ENCODE data around the gene RGS17. TPM values are rescaled to one million over a fixed set of nuclear protein-coding genes. Genes with fewer than 3 reads are reported as not detected.
"Not testable (repeated sequence)": the region's sequence is repeated elsewhere in the genome, so short reads cannot be mapped to it uniquely, and the experiment has no call there.

RGS17 gene
- polyA plus RNA-seq, 6 donors from 2014 or later = not detected

GRCh38 chr6:153001767-153002612, 129.1 kb downstream of the RGS17 start:
- Mint-ChIP-seq H3K9me3 (no peaks in the 10 kb centered on the region), H3K4me3 (peak overlapping the region; percentile 95 to 99 (median 97)), H3K4me1 (peaks cover 33 to 52% (median 48%) of the 10 kb centered on the region in 3 donors), H3K27ac (peak overlapping the region; percentile 55 to 99 (median 96)), H3K36me3 (no peaks in the 10 kb centered on the region), H3K27me3 (no peaks in the 10 kb centered on the region)
- ATAC-seq (ENCODE audit: low read depth in 2 of 2) (peak; percentile 1), DNase-seq (no peak)

GRCh38 chr6:153000790-153001189, 130.3 kb downstream of the RGS17 start:
- Mint-ChIP-seq H3K27ac (peak overlapping the region in 3 of 6 donors; percentile 55 to 96 (median 62)), H3K4me3 (peak overlapping the region in 6 of 8 donors; percentile 5 to 99 (median 97)), H3K4me1 (peaks cover 37 to 56% (median 51%) of the 10 kb centered on the region in 3 donors)
- not testable (repeated sequence) for ATAC-seq (ENCODE audit: low read depth in 2 of 2); H3K27me3 Mint-ChIP-seq; H3K36me3 Mint-ChIP-seq; DNase-seq; H3K9me3 Mint-ChIP-seq

DNA sequence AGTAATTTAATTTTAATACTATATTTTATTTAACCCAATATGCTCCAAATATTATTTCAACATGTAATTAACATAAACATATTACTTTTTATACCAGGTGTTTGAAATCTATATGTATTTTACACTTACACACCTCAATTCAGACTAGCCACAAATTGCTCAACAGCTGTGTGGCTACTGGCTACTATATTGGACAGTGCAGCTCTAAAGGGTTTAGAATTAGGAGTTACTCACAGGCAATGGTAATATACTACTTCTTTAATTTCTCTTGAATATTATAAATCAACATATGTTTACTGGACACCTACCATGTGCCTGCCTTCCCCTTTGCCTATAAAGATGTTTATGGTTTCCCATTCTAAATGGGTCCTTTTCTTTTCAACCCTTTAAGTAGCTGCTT, 130.8 kb downstream of the RGS17 start:
- Mint-ChIP-seq H3K4me3 (peak overlapping the region in 7 of 8 donors; percentile 5 to 79 (median 51)), H3K4me1 (peaks cover 37 to 56% (median 49%) of the 10 kb centered on the region in 3 donors), H3K27ac (peak overlapping the region in 2 of 6 donors; percentile 55 to 96), H3K9me3 (no peaks in the 10 kb centered on the region), H3K36me3 (no peaks in the 10 kb centered on the region), H3K27me3 (no peaks in the 10 kb centered on the region)
- DNase-seq (no peak), ATAC-seq (ENCODE audit: low read depth in 2 of 2) (no peak)

- ATAC-seq (ENCODE audit: low read depth in 2 of 2); H3K27me3 Mint-ChIP-seq; H3K36me3 Mint-ChIP-seq; DNase-seq; H3K9me3 Mint-ChIP-seq: not testable (repeated sequence)
- H3K27ac Mint-ChIP-seq = peak overlapping the region in 1 of 6 donors; percentile 25
- H3K4me1 Mint-ChIP-seq = peaks cover 37 to 56% (median 49%) of the 10 kb centered on the region in 3 donors
- H3K4me3 Mint-ChIP-seq = peak overlapping the region in 1 of 8 donors; percentile 79
Observed at GRCh38 chr6:152999538-152999937, 131.5 kb downstream of the RGS17 start.

- peaks cover 0 to 7% of the 10 kb centered on the region in 2 donors for H3K36me3 Mint-ChIP-seq
- DNase-seq (no peak), ATAC-seq (ENCODE audit: low read depth in 2 of 2) (no peak)
Observed at GRCh38 chr6:152993847-152994246, 137.2 kb downstream of the RGS17 start.

DNA sequence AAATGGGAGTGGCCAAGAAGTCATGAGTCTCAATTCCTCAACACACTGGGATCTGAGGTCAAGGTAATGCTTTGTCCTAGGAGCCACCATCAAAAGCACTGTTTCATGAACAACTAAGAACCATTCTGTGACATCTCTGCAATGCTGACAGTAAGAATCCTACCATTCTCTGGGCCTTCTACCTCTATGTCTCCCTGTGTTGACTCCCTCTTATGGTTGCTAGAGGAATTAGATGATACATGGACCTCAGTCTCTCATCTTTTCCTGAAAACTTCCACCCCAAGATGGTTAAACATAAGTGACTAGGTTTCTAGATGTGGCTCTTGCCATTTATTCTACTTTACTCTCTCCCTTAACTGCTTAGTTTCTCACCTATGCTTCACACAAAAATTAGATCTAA, 137.7 kb downstream of the RGS17 start:
- H3K27me3 Mint-ChIP-seq = no peaks in the 10 kb centered on the region
- H3K36me3 Mint-ChIP-seq = peaks cover 0 to 7% of the 10 kb centered on the region in 2 donors
- no peak for ATAC-seq (ENCODE audit: low read depth in 2 of 2)

More at GRCh38 chr6:152993847-152994246, 137.2 kb downstream of the RGS17 start:
- no peaks in the 10 kb centered on the region for H3K9me3 Mint-ChIP-seq
- H3K27me3 Mint-ChIP-seq = no peaks in the 10 kb centered on the region
- no peak overlapping the region for H3K4me3 Mint-ChIP-seq
- peaks cover 3 to 8% (median 6%) of the 10 kb centered on the region in 3 donors for H3K4me1 Mint-ChIP-seq
- peak overlapping the region in 1 of 6 donors; percentile 18 for H3K27ac Mint-ChIP-seq

DNA sequence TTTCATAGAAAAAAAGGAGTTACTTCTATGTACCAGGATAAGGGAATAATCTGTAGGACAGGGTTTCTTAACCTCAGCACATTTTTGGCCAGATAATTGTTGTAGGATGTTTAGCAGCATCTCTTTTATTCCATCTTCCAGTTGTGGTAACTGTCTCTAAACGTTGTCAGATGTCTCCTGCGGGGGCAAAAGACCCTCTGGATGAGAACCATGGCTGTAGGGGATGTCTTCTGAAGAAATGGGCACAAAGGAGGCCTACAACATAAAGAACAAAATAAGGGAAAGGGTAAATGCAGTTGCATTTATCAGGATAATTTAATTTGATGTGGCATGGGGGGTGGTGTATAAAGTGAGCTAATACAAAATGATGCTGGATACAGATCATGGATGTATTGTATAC, 144.1 kb downstream of the RGS17 start:
- H3K4me3 Mint-ChIP-seq = peak overlapping the region in 1 of 8 donors; percentile 49
- ATAC-seq (ENCODE audit: low read depth in 2 of 2) = no peak
- H3K4me1 Mint-ChIP-seq = peaks cover 10 to 25% (median 18%) of the 10 kb centered on the region in 3 donors
- no peak for DNase-seq
- peak overlapping the region in 3 of 6 donors; percentile 1 to 57 (median 38) for H3K27ac Mint-ChIP-seq
- H3K36me3 Mint-ChIP-seq = peaks cover 0 to 1% of the 10 kb centered on the region in 2 donors
- no peaks in the 10 kb centered on the region for H3K27me3 Mint-ChIP-seq
- H3K9me3 Mint-ChIP-seq = no peaks in the 10 kb centered on the region

More for the DNA sequence above, 137.7 kb downstream of the RGS17 start:
- Mint-ChIP-seq H3K4me3 (no peak overlapping the region), H3K9me3 (no peaks in the 10 kb centered on the region), H3K4me1 (peaks cover 3 to 8% (median 6%) of the 10 kb centered on the region in 3 donors), H3K27ac (peak overlapping the region in 1 of 6 donors; percentile 18)
- no peak for DNase-seq

DNA sequence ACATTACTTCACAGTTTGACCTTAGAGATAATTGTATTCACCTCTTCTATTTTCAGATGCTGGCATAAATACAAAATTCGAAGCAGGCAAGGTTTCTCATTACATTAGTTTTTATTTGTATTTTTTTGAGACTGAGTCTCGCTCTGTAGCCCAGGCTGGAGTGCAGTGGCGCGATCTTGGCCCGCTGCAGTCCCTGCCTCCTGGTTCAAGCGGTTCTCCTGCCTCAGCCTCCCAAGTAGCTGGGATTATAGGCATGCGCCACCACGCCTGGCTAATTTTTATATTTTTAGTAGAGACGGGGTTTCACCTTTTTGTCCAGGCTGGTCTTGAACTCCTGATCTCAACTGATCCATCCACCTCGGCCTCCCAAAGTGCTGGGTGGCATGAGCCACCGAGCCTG, 145.8 kb downstream of the RGS17 start:
- H3K27me3 Mint-ChIP-seq; DNase-seq; H3K27ac Mint-ChIP-seq; H3K9me3 Mint-ChIP-seq; H3K36me3 Mint-ChIP-seq; ATAC-seq (ENCODE audit: low read depth in 2 of 2): not testable (repeated sequence)
- Mint-ChIP-seq H3K4me1 (peaks cover 10 to 38% (median 29%) of the 10 kb centered on the region in 3 donors), H3K4me3 (peak overlapping the region in 2 of 8 donors; percentile 47 to 96)

- Mint-ChIP-seq H3K4me1 (peaks cover 13 to 42% (median 34%) of the 10 kb centered on the region in 3 donors), H3K27me3 (no peaks in the 10 kb centered on the region), H3K27ac (peak overlapping the region in 5 of 6 donors; percentile 91 to 100 (median 99)), H3K4me3 (peak overlapping the region; percentile 88 to 99 (median 98)), H3K9me3 (no peaks in the 10 kb centered on the region), H3K36me3 (peaks cover 0 to 6% of the 10 kb centered on the region in 2 donors)
- ATAC-seq (ENCODE audit: low read depth in 2 of 2) (no peak), DNase-seq (no peak)
Observed at GRCh38 chr6:152984513-152984872, 146.6 kb downstream of the RGS17 start.

DNA sequence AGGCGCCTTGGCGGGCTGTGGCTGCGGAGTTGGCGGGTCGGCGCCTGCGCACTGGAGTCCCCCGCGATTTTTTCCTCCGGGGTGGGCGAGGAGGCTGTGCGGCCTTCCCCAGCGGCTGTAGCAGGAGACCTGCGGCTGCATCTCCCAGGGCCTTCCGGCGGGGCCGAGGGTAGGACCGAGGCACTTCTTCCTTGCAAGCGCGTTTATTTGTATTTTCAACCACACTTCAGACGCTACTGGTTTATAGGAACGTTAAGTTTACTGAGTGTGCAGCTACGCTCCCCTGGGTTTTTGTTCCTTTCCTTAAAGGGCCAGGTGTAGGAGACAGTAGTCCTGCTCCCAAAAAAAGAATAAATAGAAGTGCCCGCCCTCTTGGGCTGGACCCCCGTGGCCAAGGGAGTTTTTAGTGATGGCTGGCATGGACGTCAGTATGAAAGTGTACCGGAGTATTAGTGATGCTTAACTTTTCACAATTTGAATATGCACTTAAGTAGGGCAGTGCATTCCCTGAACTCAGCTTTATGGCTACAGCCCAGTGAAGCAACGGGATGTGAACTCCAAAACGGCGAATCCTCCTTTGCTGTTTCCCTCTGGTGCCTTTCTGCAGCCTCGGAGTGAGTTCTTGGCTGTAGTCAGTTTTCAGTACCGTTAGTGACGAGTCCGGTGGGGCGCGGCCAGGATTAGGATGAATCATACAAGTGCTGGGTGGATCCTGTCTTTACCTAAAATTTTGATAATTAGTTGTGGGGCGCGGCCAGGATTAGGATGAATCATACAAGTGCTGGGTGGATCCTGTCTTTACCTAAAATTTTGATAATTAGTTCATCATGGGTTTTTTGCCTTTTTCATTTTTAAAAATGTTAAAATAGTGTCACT, 147.2 kb downstream of the RGS17 start:
- Mint-ChIP-seq H3K27me3 (no peaks in the 10 kb centered on the region), H3K9me3 (no peaks in the 10 kb centered on the region), H3K4me1 (peaks cover 13 to 42% (median 34%) of the 10 kb centered on the region in 3 donors), H3K36me3 (peaks cover 0 to 6% of the 10 kb centered on the region in 2 donors), H3K4me3 (peak overlapping the region; percentile 88 to 99 (median 98)), H3K27ac (peak overlapping the region; percentile 90 to 100 (median 99))
- DNase-seq = no peak
- ATAC-seq (ENCODE audit: low read depth in 2 of 2) = no peak

GRCh38 chr6:152982904-152983636, 148.0 kb downstream of the RGS17 start, which contains the start of gene FBXO5:
Gene FBXO5 (minus strand): TSS chr6:152983041. CDS start chr6:152982959, 82 bp downstream.
- DNase-seq = peak; percentile 96
- Mint-ChIP-seq H3K27me3 (no peaks in the 10 kb centered on the region), H3K9me3 (no peaks in the 10 kb centered on the region), H3K36me3 (peaks cover 0 to 6% of the 10 kb centered on the region in 2 donors), H3K4me1 (peaks cover 13 to 42% (median 34%) of the 10 kb centered on the region in 3 donors), H3K27ac (peak within 1 kb of the TSS; percentile 90 to 100 (median 99)), H3K4me3 (peak within 1 kb of the TSS; percentile 88 to 99 (median 98))
- ATAC-seq (ENCODE audit: low read depth in 2 of 2) = peak; percentile 87 to 90

DNA sequence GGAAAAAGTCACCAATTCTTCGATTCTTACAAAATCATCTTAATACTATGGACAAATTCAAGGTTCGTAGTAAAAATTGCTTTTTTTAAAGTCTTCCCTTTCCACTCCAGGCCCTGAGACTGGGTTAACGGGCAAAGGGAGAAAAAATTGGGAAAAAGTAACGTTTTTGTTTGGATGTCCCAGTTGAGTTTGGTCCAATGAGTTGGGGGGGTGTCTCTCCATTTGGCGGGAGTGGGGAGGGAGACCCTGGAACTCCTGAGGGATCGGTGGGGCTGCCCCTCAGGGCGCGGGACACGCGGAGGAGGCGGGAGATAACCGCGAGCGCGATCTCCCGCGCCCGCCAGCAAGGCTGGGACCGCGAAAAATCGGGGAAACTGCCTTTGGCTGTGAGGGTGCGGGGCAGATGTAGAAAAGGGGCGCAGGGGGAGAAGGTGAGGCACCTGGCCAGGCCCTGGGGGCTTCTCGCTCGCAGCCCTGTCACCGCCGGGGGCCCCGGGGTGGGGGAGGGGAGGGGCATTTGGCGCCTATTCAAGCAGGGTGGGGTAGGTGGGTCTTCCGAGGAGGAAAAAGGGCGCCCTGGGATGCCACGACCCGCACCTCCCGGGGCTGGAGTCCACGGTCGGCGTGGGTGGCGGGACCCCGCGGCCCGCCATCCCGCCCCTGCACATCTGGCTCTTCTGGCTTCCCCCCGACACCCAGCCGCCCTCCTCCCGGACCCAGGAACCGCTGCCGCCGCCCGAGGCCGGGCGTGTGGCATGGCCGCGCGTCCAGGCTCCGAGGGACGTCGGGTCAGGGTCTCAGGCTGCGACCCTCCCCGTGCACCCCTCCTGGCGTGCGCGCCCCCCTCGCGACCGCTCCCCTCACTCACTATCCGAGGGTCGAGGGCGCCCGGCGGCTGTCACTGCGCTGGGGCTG, 148.8 kb downstream of the RGS17 start:
- H3K36me3 Mint-ChIP-seq = peaks cover 0 to 6% of the 10 kb centered on the region in 2 donors
- peak overlapping the region in 1 of 6 donors; percentile 90 for H3K27ac Mint-ChIP-seq
- H3K4me1 Mint-ChIP-seq = peaks cover 12 to 41% (median 34%) of the 10 kb centered on the region in 3 donors
- H3K27me3 Mint-ChIP-seq = no peaks in the 10 kb centered on the region
- no peaks in the 10 kb centered on the region for H3K9me3 Mint-ChIP-seq
- ATAC-seq (ENCODE audit: low read depth in 2 of 2) (no peak), DNase-seq (no peak)
- H3K4me3 Mint-ChIP-seq = peak overlapping the region; percentile 88 to 99 (median 98)

Data from naive B cell (primary cell).